ENCODE results near the gene PCBP3.

DNA sequence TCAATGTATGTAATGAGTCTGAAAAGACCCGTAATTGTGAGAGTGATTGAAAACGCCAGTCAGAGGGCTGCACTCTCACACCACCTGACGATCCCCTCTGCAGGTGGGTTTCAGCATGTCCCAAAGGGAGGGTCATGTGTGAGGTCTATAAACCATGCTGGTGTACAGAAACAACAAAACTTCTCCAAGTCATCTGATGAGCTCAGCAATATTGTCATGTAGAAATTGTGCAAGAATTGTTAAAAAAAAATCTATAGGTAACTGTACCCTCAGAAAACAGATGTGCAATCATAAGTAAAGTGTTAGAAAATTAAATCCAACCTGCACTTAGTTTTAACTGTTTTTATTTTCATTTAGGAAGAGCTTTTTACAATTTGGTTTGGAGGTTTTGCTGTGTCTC is 152.5 kb downstream of the PCBP3 start:
- TF ChIP-seq FOS (IDR thresholded peaks at IDR 0.05; ENCODE audit: borderline replicate concordance, extremely low read depth, insufficient read length) (no peak), SP1 (IDR thresholded peaks at IDR 0.05; ENCODE audit: low read depth, low read length) (no peak), RFX5 (IDR thresholded peaks at IDR 0.05; ENCODE audit: low read depth, low read length) (no peak), GABPA (IDR thresholded peaks at IDR 0.05; ENCODE audit: low read depth) (no peak), HCFC1 (IDR thresholded peaks at IDR 0.05; ENCODE audit: low read length) (no peak)

All from GM12878 (cell line).